H1 (cell line): Measurements from ENCODE around the gene PMFBP1. TPM values are rescaled to one million over a fixed set of nuclear protein-coding genes. Genes with fewer than 3 reads are reported as not detected.

Experiments used
- FOSL1 ChIP-seq: IDR thresholded peaks from 2 replicates; pipeline ENCODE4 v1.6.1; 2011; ENCODE audit warnings: mild to moderate bottlenecking, low read depth, low read length, moderate library complexity; ENCODE audit not compliant: insufficient read depth
- KDM4A ChIP-seq: IDR thresholded peaks from one replicate; pipeline ENCODE4 v1.7.1; 2012; ENCODE audit warnings: low read depth, mild to moderate bottlenecking, moderate library complexity, low read length, inconsistent platforms; ENCODE audit not compliant: severe bottlenecking
- PHF8 ChIP-seq: fragments of 200-600 bp; sonication (generic); conservative IDR thresholded peaks from 2 replicates; pipeline ENCODE4 v1.7.1; 2012; ENCODE audit warnings: low read depth, mild to moderate bottlenecking, inconsistent platforms, low read length, moderate library complexity
- RXRA ChIP-seq: IDR thresholded peaks from 2 replicates; pipeline ENCODE4 v1.6.1; 2011; ENCODE audit warnings: low read depth, mild to moderate bottlenecking, low read length, moderate library complexity; ENCODE audit not compliant: insufficient read depth
- TBP ChIP-seq: IDR thresholded peaks from 2 replicates; pipeline ENCODE4 v1.6.1; 2011; ENCODE audit warnings: low read depth, low read length, improper control_type of control experiment
- YY1 ChIP-seq: IDR thresholded peaks from 2 replicates; pipeline ENCODE4 v1.6.1; 2011; ENCODE audit warnings: low read depth, mild to moderate bottlenecking, low read length
- polyA plus RNA-seq, 7 experiments: library from polyadenylated mRNA; depleted of rRNA in 3 of 7; stranded (reverse) in 5 of 7; unstranded in 2 of 7; fragments of >200 nt in 5 of 7; fragments of 200-250 nt in 2 of 7; gene quantifications; 1 replicate in 5 of 7; 2 replicates in 1 of 7; 4 replicates in 1 of 7; pipeline versions ENCODE4 v1.2.1 to v1.2.3, GENCODE V29; 2011 to 2013; ENCODE audit warnings: missing spikeins in 2 of 7, mixed read lengths in 2 of 7
- total RNA-seq: library from RNA; stranded (reverse); fragmentation: NEBNext Ultra II Directional; extraction: Animal tissue kit (Norgen Biotek cat#: 25700); gene quantifications from 2 replicates; pipeline ENCODE4 v1.2.1, GENCODE V29; 2021

PMFBP1 gene
- total and polyA plus RNA-seq, 2 of the 8 experiments (the other 6 are each of a cell fraction or from before 2014, with no cell fraction given), result 0.32 to 1.6 TPM

DNA sequence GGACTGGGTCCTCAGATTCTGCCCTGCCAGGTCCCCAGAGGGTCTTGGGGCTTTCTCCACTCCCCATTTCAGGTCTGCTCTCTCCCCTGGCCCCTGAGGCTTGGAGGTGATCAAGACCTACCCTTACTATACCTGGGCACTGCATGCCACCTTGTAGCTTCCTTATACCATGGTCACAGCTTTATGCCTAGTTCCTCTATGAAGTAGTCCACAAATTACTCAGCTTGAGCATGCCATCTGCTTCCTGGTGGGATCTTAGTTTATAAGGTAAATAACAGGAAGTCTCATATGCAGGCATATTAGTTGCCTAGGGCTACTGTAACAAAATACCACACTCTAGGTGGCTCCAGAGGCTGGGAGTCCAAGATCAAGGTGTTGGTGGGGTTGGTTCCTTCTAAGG lies 11.0 kb upstream of the PMFBP1 start (continued):
- TF ChIP-seq TBP (no peak), FOSL1 (no peak), RXRA (no peak), KDM4A (no peak), PHF8 (no peak), YY1 (no peak)
